Measurements from ENCODE around the gene TJP3.
A peak's percentile ranks its signal among the peaks of the same experiment; 100 is the strongest.
"Not testable (repeated sequence)": the region's sequence is repeated elsewhere in the genome, so short reads cannot be mapped to it uniquely, and the experiment has no call there.

TJP3 gene, protein sequence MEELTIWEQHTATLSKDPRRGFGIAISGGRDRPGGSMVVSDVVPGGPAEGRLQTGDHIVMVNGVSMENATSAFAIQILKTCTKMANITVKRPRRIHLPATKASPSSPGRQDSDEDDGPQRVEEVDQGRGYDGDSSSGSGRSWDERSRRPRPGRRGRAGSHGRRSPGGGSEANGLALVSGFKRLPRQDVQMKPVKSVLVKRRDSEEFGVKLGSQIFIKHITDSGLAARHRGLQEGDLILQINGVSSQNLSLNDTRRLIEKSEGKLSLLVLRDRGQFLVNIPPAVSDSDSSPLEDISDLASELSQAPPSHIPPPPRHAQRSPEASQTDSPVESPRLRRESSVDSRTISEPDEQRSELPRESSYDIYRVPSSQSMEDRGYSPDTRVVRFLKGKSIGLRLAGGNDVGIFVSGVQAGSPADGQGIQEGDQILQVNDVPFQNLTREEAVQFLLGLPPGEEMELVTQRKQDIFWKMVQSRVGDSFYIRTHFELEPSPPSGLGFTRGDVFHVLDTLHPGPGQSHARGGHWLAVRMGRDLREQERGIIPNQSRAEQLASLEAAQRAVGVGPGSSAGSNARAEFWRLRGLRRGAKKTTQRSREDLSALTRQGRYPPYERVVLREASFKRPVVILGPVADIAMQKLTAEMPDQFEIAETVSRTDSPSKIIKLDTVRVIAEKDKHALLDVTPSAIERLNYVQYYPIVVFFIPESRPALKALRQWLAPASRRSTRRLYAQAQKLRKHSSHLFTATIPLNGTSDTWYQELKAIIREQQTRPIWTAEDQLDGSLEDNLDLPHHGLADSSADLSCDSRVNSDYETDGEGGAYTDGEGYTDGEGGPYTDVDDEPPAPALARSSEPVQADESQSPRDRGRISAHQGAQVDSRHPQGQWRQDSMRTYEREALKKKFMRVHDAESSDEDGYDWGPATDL

DNA sequence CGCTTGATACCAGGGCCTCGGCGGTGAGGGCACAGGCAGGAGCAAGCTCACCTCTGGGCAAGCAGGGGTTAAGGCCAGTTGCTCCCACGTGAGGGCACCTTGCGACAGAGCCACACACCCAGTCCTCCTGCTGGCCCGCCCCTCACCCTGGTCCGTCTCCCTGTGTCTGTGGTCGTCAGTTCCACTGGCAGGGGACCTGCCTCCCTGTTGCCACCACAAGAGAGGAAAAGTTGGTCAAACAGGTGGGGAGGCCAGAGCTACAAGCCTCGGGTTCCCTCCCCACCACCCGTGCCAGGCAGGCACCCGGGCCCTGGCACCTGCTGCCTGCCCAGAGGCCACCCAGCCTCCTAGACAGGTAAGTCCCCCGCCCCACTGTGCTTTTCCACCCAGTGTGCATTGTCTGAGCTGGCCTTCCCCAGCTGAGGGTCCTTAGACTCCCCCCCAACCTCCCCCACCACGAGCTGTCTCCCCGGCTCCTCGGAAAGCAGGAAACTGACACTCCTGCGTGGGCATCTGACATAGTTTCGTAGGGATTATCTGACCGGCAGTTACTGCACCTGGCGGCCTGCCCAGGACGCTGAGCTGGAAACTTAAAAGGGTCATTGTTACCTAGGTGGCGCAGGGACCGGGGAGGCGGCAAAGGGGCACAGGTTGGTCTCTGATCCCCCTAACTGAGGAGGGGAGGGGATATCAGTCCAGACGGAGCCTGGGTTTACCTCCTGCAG, at the start of gene TJP3:
TJP3 (plus strand) TSS at position 178 of the 725 bp plus-strand sequence. CDS start 20,049 bp downstream, outside the sequence.
- no peak for DNase-seq

DNA sequence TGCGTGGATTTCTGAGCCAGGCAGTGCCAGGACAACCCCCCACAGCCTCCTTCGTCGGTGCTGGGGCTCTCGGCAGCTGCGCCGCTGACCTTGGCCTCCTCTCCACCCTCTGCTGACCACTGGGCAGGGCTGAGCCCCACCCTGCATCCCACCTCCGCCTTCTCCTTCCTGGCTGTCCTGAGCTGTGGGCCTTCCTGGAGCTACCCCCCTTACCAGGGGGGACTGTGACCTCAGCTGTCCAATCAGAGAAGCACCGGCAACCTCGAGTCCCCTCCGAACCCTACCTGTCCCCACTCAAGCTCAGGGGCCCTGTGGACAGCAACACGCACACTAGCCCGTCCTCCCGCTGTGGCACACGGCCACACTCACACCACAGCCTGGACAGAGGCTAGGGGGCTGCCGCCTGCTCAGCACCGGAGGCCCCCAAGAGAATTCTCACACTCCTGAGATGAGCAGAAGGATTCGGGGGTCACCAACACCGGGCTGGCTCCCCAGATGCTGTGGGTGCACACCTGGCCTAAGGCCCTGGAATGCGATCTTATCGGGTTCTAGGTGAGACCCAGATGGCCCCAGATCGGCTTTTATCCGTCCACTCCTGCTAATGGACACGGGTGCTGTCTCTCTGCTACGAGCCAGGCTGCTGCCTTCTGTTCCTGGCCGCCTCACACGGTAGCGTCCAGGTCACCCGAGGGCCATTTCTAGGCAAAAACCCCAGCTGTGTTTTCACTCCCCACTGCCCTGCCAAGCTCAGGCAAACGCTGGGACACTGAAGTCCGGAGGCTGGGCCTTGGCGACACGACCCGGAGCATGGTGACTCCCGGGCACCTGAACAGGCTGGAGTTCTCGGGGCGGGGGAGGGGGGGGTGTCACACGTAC, 49.1 kb upstream of the TJP3 start:
- DNase-seq: no peak

DNA sequence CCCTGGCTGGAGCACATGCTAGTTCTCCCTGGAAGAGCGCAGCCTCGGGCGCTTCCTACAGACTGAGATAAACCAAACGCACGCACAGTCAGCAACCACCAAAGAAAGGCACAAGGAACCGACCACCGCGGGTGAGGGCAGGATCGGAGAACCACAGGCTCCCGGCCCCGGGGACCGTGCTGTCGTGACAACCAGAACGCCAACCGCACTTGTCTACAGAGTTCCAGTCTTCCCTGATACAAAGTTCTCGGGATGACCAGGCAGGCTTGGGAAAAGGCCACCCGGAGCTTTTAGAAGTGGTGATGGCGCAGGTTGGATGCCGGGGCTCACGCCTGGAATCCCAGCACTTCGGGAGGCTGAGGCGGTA, 48.5 kb upstream of the TJP3 start:
- DNase-seq: no peak

DNA sequence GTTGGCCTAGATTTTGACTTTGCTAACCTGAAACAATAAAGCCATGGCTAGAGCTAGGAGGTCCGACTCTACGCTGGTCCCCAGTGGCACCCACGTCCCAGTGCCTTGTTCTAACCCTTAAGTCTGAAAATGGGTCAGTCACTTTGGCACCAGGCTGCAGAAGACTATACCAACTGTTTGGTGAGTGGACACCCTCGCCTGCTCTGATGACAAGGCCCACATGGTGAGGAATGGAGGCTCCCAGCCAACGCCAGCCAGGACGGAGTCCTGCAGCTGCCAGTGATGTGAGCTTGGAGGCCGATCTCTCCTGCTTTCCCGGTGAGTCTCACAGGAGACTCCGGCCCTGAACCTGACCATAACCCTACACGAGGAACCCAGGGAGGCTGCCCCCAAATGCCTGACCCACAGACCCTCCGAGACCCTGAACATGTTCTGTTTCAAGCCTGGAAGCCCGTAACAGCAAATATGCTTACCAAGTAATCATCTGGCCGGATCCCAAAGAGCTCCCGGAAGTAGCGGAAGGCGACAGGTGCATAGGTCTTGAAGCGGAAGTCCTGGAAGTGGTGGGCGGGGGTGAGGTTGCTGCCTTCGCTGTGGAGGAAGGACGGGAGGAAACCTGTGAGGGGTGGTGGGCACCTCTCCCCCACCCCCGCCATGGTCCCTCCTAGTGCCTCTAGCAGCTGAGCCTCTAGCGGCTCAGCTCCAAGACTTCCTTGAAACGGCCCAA, 47.5 kb upstream of the TJP3 start:
- no peak for DNase-seq

DNA sequence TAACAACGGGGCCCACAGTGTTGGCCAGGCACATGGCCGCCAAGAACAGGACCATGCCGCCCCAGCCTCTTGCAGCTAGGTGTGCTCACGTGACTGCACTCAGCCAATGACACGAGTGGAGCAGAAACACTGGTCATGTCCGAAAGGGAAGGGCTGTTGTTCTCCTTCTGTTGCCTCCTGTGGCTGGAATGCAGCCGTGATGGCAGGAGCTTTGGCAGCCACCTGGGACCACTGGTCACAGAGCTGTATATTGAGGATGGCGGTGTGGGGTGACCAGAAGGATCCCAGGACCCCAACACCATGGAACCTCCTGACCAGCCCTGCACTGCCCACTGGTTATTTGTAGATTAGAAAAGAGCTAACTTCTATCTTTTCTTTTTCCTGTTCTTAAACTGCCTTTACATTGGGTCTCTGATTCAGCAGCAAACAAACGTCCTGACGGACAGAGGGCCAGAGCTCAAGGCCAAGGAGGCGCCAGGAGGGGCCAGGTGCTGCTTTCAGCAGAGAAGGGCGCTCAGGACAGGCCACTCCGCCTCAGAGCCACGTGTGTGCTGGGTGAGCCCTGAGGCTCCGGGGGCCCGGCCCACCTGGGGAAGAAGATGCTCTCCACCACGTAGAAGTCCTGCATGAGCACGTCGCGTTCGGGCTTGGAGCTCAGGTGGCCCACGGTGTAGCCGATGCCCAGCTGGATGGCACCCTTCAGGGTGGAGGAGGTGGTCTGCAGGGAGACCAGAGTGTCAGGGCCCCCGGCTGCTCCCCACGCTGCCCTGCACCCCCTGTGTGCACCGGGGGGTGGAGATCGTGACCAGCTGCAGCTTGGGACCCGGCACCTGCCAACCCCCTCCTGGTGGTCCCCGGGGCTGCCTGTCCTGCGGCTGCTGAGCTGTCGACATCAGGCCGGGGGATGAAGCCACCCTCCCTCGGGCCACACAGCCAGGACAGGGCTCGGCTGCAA, 46.6 kb upstream of the TJP3 start:
- DNase-seq: no peak

DNA sequence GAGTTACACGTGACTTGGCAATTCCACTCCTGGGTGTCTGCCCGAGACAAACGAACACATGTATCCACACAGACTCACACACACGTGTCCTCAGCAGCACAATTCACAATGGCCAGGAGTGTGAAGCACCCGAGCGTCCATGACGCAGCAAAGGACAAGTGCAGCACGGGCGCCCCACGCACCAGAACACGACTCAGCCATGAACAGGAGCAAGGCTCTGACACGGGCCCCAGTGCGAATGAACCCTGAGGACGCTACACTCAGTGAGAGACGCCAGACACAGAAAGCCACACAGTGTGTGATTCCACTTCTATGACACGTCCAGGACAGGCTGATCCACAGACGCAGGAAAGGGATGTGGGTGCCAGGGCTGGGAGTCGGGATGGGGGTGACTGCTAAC, 44.3 kb upstream of the TJP3 start:
- no peak for DNase-seq

DNA sequence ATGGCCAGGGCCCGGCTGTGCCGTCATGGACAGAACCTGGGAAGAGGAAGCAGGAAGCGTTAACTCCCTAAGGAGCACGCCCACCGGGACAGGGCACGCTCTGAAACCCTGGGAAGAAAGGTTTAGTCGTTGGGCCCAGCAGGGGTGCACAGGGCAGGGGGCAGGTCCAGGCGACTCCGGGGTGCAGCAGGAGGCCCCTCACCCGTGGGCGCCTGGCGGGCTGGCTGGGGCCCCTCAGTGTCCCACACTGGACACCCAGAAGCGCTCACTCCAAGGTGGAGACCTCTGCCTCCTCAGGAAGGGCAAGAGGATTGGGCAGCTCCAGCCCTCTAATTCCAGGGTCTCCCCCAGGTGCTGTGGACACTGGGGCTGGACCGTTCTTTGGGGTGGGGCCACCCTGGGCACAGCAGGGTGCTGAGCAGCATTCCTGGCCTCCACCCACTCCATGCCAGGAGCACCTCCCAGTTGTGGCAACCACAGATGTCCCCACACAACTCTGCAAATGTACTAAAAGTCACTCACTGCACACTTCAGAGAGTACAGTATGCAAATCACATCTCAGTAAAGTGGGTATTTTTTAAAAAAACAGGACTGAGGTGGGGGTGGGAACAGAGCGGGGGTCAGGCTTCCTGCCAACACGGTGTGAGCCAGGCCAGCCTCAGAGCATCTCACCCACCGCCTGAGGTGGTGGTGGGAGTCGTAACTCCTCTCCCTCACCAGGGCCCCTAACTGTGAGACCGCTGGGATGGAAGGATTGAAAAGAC, 43.1 kb upstream of the TJP3 start:
- DNase-seq: no peak

DNA sequence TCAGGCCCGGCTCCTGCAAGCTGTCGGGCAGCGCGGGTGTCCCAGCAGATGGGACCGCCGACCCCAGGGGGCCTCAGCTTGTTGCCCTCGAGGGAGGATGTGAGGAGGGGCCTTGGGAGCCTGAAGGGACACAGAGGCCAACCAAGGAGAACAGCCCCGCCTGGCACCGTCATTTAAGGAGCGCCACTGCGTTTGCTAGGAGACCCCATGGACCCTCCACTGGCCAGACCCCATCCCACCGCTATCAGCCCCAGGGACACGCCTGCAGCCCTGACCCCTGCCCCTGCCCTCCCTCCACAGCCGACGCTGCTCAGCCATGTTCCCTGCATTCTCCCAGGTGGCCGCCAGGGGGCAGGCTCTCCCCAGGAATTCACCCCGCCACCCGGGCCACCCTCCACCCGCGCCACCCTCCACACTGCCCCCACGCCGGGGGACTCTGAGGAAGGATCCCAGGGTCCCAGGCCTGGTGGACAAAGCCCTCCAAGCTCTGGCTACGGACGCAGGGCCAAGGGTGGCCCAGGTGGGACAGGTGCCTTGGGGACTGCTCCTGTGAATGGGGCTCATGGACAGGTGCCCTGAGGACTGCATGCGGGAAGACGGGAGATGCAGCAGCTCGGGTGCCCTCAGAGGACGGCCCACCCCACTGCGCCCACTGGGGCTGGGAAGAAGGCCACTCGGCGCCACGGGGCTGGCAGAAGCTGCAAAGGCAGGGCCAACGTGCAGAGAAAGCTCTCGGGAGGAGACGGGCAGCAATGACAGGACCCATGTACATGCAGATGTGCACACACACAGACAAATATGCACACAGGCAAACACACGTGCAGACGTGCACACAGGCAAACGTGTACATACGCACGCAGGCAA, 42.3 kb upstream of the TJP3 start:
- DNase-seq: peak; percentile 80

DNA sequence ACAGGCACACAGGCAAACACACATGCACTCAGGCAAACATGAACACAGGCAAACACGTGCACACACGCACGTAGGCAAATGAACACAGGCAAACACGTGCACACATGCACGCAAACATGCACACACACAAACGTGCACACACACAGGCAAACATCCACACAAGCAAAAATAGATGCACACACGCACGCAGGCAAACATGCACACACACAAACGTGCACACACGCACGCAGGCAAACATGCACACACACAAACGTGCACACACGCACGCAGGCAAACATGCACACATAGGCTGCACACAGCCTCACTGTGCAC, 41.7 kb upstream of the TJP3 start:
- DNase-seq: not testable (repeated sequence)

DNA sequence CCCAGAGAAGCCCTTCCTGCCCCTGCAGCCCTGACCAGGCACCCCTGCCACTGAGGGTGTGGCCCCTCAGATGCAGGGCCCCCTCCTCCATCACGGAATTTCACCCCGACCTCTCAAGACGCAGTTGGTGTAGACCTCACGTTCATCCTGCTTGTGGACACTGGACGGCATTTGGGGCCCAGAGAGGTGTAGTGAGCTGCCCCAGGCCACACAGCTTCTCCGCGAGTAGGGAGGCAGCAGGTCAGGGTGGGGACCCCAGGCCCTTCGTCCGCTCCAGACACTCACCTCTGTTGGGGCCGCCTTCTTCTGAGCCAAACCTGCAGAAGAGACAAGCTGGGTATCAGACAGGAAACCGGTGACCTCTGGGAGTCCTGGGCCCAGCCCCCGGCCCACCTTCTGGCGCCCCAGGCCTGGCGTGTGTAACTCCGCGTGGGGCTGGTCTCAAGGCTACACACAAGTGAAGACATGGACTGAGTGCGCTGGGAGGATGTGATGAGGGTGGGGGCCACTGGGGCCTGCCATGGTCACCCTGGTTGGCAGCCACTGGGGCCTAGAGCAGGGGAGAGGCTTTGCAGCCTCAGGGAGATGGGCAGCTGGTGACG, 41.0 kb upstream of the TJP3 start:
- no peak for DNase-seq

DNA sequence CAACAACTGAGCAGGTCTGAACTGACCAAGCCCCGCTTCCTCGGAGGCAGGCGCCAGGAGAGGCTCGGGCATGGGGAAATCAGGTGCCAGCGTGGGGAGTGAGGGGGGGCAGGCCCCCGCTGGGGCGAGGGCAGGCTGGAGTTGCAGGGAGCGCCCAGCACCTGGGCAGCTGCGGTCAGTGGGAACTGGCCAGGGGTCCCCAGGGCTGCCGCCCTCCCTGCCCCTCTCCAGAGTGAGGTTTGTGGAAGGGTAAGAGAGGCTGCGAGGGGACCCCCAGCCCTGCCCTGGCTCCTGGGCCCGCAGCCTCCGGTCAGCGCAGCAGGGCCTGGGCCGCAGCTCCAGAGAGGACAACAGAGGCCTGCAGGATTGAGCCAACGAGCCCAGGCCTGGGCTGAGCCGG, 40.4 kb upstream of the TJP3 start:
- no peak for DNase-seq

DNA sequence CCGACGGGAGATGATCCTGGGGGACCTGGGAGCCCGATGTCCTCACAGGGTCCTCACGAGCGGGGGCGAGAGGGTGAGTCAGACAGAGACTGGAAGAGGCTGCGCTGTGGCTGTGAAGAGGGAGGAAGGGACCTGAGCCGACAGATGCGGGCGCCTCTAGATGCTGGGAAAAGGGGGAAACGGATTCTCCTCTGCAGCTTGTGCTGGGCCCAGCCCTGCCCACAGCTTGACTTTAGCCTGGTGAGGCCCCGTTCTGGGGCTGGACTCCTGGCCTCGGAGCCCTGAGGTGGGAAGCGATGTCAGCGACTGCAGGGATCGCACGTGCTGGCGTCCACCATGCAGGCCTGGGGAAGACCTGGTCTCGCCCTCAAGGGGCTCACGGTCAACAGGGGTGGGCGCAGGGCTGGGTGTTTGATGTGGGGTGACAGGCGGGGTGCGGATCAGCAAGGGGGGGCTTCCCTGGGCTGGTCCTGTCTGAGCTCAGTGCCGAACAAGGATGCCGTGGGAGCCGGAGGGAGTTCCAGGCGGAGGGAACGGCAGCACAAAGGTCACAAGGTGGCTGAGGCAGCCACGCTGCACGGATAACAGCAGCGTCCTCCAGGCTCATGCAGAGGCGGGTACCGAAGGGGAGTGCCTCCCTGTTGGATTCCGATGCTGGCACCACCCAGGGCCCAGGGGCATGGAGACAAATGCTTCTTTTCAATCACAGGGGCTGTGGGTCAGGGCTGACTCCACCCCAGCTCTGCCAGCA, 39.7 kb upstream of the TJP3 start:
- DNase-seq: peak; percentile 51

DNA sequence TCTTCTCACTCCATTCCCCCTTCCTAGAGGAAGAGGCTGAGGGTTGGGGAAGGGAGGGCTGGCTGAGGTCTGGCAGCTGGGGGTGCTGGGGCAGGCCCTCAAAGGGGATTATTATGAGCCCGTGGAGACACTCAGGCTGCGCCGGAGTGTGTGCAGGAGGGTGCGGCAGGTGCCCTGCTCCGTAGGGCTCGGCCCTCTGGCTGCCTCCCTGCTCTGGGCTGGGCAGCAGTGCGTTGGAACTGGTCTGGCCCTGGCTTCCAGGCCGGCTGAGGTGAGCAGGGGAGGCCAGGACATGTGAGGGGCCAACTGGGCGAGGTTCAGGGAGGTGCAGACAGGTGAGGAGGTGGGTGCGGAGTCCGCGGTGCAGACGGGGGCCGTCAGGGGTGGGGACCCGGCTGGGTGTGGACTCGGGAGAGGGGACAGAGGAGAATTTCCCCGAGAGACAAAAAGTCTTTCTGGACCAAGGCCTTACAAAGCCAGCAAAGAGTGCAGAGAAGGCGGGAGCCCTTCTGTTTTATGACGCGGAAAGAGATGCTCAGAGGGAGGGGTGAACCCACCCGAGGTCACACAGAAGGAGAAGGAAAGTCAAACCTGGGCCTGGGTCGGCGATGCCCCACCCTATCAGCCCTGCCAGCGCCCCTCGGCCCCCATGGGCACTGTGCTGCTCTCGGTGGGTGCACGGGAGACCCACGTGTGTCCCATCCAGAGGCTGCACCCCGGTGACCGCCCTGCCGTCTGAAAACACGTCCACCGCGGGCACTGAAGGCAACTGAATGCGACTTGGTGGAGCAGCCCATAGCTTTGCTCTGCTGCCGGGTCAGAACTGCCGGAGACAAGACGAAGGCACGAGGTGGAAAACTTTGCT, 38.9 kb upstream of the TJP3 start:
- no peak for DNase-seq

DNA sequence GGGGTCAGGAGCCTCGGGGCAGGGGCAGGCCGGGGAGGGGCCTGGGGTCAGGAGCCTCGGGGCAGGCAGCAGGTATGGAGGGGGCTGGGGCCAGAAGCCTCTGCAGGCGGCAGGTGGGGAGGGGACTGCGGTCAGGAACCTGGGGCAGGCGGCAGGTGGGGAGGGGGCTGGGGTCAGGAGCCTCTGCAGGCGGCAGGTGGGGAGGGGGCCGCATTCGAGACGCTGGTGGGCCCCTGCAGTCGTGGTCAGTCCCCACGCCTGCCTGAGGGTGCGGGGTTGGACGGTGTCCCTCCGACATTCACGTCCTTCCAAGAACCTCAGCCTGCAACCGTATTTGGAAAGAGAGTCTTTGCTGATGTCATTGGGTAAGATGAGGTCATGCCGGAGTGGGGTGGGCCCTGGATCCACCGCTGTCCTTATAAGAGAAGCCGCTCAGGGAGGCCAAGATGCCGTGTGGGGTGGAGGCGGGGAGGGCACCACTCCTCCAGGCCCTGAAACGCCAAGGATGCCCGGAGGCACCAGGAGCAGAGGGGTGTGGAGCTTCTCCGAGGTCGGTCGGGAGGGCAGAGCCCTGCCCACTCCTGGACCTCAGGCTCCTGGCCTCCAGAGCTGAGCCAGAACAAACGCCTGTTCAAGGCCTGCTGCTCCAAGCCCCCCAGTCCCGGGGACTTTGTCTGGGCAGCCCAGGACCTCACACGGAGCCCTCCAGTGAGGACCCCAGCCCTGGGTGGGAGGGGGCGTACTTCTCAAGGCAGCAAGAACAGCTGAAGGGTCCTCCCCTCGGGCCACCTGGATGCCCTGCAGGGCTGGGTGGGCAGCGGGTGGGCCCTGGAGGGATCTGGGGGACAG, 38.0 kb upstream of the TJP3 start:
- peak; percentile 78 for DNase-seq

Measured in eye (tissue), 1 donor.